SJSA1 (cell line): Measurements from ENCODE around the gene OR5K1. TPM values are rescaled to one million over a fixed set of nuclear protein-coding genes. Genes with fewer than 3 reads are reported as not detected.

Experiments used
- DNase-seq, 2 experiments: peaks; one replicate each; pipeline ENCODE4 v3.0.0-alpha.2; 2015 to 2020; ENCODE audit warnings: low spot score in 2 of 2, low read depth in 1 of 2
- H3K27ac ChIP-seq: fragments of 250-450 bp; sonication (Bioruptor Pico); 2 replicates; pipeline ENCODE4 v1.5.1; 2020; ENCODE audit warnings: mild to moderate bottlenecking, moderate library complexity
- H3K27me3 ChIP-seq: fragments of 250-450 bp; sonication (Bioruptor Pico); replicated peaks from 2 replicates; pipeline ENCODE4 v1.5.1; 2020; ENCODE audit warnings: mild to moderate bottlenecking, moderate library complexity
- H3K36me3 ChIP-seq: fragments of 250-450 bp; sonication (Bioruptor Pico); 2 replicates; pipeline ENCODE4 v1.5.1; 2020; ENCODE audit warnings: mild to moderate bottlenecking
- H3K4me1 ChIP-seq: fragments of 250-450 bp; sonication (Bioruptor Pico); replicated peaks from 2 replicates; pipeline ENCODE4 v1.6.1; 2021; ENCODE audit warnings: mild to moderate bottlenecking
- H3K4me3 ChIP-seq: fragments of 250-450 bp; sonication (Bioruptor Pico); 2 replicates; pipeline ENCODE4 v1.5.1; 2020; ENCODE audit warnings: mild to moderate bottlenecking
- H3K9me3 ChIP-seq: fragments of 250-450 bp; sonication (Bioruptor Pico); replicated peaks from 2 replicates; pipeline ENCODE4 v1.5.1; 2020; ENCODE audit warnings: mild to moderate bottlenecking
- total RNA-seq: library from RNA; depleted of rRNA; stranded (reverse); fragments of >200 nt; shearing (Covaris generic); gene quantifications from 2 replicates; pipeline ENCODE4 v1.2.3, GENCODE V29; 2014; rRNA removed

The OR5K1 gene
- not detected in 2 replicates for total RNA-seq

DNA sequence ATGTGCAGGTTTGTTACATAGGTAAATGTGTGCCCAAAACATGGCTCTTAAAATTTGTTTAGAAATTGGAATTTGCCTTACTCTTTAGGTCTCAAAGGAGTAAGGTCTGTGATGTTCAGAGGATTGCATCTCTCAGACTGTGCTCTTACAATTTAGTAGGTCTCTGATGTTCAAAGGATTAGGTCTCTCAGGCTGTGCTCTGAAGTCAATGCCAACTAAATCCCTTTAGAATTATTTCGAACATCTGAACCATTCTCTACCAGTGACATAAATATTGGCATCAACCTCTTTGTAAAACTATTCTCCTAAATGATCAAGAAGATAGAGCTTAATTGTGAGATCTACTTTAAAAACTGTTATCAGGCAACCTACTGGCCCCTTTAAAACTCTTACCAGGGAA is at the start of gene OR5K1:
Gene OR5K1 (plus strand): TSS at position 301 of the 400 bp plus-strand sequence. CDS start 6,376 bp downstream, outside the sequence.
- Histone ChIP-seq H3K4me1 (no peaks in the 10 kb centered on the region), H3K27me3 (no peaks in the 10 kb centered on the region), H3K36me3 (no peaks in the 10 kb centered on the region), H3K4me3 (no peak within 1 kb of the TSS), H3K9me3 (no peaks in the 10 kb centered on the region), H3K27ac (no peak within 1 kb of the TSS)
- no peak for DNase-seq

DNA sequence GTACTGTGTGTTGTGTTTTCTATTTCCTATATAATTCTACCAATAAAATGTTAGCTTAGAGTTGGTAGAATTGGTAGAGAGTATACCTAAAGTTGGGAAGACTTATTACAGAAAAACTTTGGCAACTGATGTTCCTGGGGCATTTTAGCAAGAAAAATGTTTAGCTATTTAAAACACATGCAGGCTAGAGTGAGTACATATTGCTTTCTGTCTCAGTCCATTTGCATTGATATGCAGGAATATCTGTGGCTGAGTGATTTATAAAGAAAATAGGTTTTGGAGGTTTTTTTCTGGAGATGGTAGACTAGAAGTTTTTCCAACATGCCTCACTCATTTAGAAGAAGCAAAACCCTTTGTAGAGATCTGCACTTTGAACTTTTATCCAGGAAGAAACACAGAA is 30.4 kb upstream of the OR5K1 start:
- Histone ChIP-seq H3K4me3 (no peak overlapping the region), H3K4me1 (no peaks in the 10 kb centered on the region), H3K36me3 (no peaks in the 10 kb centered on the region), H3K27me3 (no peaks in the 10 kb centered on the region), H3K27ac (no peak overlapping the region), H3K9me3 (0 out of 2 replicates have a peak, but pooled peaks cover 2% of the 10 kb centered on the region)
- no peak for DNase-seq

DNA sequence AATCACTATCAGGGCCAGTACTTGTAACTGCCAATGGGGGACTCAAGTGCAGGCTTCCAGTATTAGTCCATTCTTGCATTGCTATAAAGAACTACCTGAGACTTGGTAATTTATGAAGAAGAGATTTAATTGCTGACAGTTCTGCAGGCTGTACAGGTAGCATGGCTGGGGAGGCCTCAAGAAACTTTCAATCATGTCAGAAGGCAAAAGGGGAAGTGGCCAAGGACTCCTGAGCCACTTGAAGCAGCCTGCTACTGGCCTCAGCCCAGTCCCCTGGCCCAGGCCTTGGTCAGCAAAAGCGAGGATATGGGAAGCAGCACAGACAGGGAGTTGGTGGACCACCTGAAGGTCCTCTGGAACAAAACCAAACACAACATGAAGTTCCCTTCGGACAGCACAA is 29.2 kb upstream of the OR5K1 start:
- no peaks in the 10 kb centered on the region for H3K4me1 ChIP-seq
- H3K36me3 ChIP-seq = no peaks in the 10 kb centered on the region
- DNase-seq = no peak
- H3K27me3 ChIP-seq = no peaks in the 10 kb centered on the region
- H3K9me3 ChIP-seq = 0 out of 2 replicates have a peak, but pooled peaks cover 2% of the 10 kb centered on the region
- no peak overlapping the region for H3K27ac ChIP-seq
- no peak overlapping the region for H3K4me3 ChIP-seq

DNA sequence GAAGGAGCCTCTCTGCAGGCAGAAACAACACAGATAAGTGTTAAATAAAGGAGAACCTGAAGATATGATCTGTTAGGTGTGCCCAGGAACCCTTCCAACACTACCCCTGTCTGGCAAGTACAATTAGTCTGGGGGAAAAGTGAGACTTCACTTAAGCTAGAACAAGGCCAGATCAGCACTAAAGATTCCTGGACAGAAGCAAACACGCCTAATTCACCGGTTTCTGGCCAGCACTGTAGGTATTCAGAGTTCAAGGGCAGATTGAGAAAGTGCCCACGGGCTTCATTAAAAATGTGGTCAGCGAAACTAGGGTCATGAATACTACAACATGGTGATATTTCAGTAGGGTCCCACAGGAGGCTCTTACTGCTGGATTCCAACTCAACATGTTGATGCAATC is 28.6 kb upstream of the OR5K1 start:
- H3K36me3 ChIP-seq = no peaks in the 10 kb centered on the region
- H3K27ac ChIP-seq = no peak overlapping the region
- no peaks in the 10 kb centered on the region for H3K4me1 ChIP-seq
- no peak for DNase-seq
- 0 out of 2 replicates have a peak, but pooled peaks cover 2% of the 10 kb centered on the region for H3K9me3 ChIP-seq
- H3K27me3 ChIP-seq = no peaks in the 10 kb centered on the region
- no peak overlapping the region for H3K4me3 ChIP-seq

DNA sequence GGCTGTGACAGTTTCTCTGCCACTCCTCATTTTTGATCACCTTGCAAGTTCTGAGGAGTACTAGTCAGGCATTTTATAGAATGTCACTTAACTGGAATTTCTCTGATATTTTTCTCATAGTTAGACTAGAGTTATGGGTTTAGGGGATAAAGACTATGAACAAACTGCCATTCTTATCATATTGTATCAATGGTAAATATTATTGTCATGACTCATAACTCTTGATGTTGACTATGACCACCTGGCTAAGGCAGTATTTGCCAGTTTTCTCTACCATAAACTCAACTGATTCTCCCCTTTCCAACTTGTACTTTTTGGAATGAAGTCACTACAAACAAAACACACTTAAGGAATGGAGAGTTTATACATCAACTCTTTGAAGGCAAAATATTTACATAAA is 22.7 kb upstream of the OR5K1 start:
- no peak overlapping the region for H3K4me3 ChIP-seq
- no peaks in the 10 kb centered on the region for H3K27me3 ChIP-seq
- no peaks in the 10 kb centered on the region for H3K36me3 ChIP-seq
- no peaks in the 10 kb centered on the region for H3K4me1 ChIP-seq
- H3K27ac ChIP-seq = no peak overlapping the region
- no peaks in the 10 kb centered on the region for H3K9me3 ChIP-seq
- no peak for DNase-seq

DNA sequence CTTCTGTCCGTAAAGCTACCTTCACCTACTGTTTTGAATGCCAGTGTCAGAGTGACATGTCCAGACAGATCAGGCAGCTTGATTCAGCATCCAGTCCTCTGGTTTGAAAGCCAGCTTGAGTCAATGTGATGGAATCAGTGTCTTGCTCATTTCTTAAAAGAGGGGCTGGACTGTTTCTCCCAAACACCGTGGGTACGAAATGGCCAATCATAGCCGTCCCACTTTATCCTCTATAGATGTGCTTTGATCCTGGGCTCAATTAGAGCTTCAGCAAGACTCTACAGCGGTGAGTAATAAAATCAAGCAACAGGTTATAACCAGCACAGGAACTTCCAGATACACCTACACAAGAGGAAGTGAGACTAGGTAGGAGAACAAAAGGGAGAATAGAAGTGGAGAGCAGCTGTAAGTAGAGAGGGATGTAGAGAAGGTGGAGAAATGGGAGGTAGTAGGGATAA is 17.0 kb upstream of the OR5K1 start:
- no peak overlapping the region for H3K4me3 ChIP-seq
- no peaks in the 10 kb centered on the region for H3K4me1 ChIP-seq
- no peak overlapping the region for H3K27ac ChIP-seq
- no peaks in the 10 kb centered on the region for H3K9me3 ChIP-seq
- no peak for DNase-seq
- H3K27me3 ChIP-seq = no peaks in the 10 kb centered on the region
- H3K36me3 ChIP-seq = no peaks in the 10 kb centered on the region

DNA sequence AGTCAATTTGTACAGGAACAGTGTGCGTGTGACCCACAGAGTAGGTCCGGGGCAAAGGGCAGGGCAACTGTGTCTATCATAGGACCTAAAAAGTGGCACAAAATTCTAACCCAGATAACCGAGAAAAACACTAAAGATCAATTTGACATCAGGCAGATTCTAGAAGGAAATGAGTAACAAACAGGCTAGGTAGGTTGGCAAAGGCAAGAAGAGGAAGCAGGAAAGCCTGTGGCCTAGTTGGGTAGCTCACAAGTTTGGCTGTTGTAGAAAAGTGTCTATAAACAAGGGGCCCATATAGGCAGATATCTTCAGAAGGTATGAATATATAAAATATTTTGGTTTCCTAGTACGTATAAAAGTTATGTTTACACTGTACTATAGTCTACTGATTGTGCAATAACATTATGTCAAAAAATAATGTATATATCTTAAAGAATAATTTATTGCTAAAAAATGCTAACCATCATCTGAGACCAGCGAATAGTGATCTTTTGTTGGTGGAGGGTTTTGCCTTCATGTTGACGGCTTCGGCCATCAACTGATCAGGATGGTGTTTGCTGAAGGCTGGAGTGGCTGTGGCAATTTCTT is 13.3 kb upstream of the OR5K1 start:
- Histone ChIP-seq H3K27ac (no peak overlapping the region), H3K36me3 (no peaks in the 10 kb centered on the region), H3K27me3 (no peaks in the 10 kb centered on the region), H3K4me1 (no peaks in the 10 kb centered on the region), H3K9me3 (no peaks in the 10 kb centered on the region), H3K4me3 (no peak overlapping the region)
- DNase-seq = no peak

DNA sequence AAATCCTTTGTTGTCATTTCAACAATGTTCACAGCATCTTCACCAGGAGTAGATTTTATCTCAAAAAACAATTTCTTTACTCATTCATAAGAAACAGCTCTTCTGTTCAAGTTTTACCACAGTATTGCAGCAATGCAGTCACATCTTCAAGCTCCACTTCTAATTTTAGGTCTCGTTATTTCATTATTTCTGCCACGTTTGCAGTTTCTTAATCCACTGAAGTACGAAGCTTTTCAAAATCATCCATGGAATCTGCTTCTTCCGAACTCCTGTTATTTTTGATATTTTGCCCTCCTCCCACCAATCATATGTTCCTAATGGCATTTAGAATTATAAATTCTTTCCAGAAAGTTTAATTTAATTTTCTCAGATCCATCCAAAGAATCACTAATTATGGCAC is 12.6 kb upstream of the OR5K1 start:
- Histone ChIP-seq H3K27me3 (no peaks in the 10 kb centered on the region), H3K4me3 (no peak overlapping the region), H3K9me3 (no peaks in the 10 kb centered on the region), H3K27ac (no peak overlapping the region), H3K36me3 (no peaks in the 10 kb centered on the region), H3K4me1 (no peaks in the 10 kb centered on the region)
- DNase-seq = no peak

DNA sequence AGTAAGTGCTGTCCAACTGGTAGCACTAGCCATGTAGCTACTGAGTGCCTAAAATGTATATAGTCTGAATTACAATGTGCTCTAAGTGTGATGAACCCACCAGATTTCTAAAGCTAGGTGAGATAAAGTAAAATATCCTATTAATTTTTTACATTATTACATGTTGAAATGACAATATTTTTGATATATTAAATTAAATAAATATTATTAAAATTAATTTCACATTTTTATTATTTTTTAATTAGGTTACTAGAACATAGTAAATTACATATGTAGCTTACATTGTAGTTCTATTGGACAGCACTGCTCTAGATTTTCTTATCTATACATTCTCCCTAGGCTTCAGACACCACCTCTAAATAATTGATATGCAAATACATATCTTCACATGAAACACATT is 9.2 kb upstream of the OR5K1 start:
- Histone ChIP-seq H3K27me3 (no peaks in the 10 kb centered on the region), H3K4me1 (no peaks in the 10 kb centered on the region), H3K27ac (no peak overlapping the region), H3K4me3 (no peak overlapping the region), H3K9me3 (no peaks in the 10 kb centered on the region), H3K36me3 (no peaks in the 10 kb centered on the region)
- DNase-seq = no peak

DNA sequence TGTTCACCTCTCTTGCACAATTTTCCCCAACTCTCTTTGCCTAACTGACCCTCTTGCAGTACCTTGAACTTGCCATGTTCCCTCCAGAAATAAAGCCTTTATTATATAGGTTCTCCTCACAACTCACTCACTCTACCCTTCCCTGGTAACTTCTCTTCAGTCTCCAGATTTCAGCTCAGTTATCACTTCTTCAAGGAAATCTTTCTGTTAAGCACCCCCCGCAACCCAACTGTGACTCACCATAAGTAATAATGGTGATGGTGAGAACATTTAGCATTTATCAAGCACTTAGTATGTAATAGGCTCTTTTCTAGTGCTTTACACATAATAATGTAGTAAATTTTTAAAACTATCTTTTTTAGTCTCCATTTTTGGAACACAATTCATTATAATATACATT is 8.1 kb upstream of the OR5K1 start:
- H3K4me1 ChIP-seq = no peaks in the 10 kb centered on the region
- no peak overlapping the region for H3K4me3 ChIP-seq
- no peaks in the 10 kb centered on the region for H3K27me3 ChIP-seq
- no peak for DNase-seq
- no peak overlapping the region for H3K27ac ChIP-seq
- H3K9me3 ChIP-seq = no peaks in the 10 kb centered on the region
- H3K36me3 ChIP-seq = no peaks in the 10 kb centered on the region

DNA sequence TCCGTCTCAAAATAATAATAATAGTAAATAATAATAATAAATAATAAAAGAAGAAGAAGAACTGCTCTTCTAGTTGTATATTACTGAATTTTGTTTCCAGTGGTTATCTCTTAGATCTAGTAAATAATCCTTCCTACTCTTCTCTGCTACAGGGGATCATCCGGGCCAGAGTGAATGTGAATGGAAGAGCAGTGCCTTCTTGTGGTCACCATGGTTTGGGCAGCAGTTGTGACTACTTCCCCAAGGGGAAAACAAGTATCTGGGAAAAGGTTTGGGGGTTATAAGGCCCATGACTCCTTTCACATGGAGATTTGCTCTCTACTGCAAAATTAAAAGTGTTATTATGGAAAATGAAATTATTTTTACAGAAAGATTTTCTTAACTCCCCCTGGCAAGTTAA is 5.5 kb upstream of the OR5K1 start:
- Histone ChIP-seq H3K27me3 (no peaks in the 10 kb centered on the region), H3K36me3 (no peaks in the 10 kb centered on the region), H3K4me1 (no peaks in the 10 kb centered on the region), H3K27ac (no peak overlapping the region), H3K4me3 (no peak overlapping the region), H3K9me3 (no peaks in the 10 kb centered on the region)
- DNase-seq = no peak

DNA sequence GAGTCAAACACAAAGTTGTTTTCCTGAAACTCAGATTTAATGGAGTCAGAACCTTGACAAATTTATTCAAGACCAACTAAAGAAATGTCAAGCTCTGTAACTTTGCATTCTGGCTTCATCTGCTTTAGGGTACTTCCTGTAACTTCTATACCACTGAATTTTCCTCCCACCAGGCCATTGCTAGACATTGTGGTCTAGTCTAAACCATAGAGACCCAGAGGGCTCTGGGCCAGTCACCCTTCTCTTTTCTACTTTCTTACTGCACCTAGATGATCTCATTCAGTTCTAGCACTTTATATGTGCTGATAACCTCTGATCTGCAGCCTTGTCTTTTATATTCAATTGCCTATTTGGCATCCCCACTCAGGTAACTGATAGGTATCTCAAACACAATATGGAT is 2.8 kb upstream of the OR5K1 start:
- no peaks in the 10 kb centered on the region for H3K27me3 ChIP-seq
- H3K27ac ChIP-seq = no peak overlapping the region
- DNase-seq = no peak
- no peaks in the 10 kb centered on the region for H3K4me1 ChIP-seq
- no peak overlapping the region for H3K4me3 ChIP-seq
- H3K36me3 ChIP-seq = no peaks in the 10 kb centered on the region
- no peaks in the 10 kb centered on the region for H3K9me3 ChIP-seq

DNA sequence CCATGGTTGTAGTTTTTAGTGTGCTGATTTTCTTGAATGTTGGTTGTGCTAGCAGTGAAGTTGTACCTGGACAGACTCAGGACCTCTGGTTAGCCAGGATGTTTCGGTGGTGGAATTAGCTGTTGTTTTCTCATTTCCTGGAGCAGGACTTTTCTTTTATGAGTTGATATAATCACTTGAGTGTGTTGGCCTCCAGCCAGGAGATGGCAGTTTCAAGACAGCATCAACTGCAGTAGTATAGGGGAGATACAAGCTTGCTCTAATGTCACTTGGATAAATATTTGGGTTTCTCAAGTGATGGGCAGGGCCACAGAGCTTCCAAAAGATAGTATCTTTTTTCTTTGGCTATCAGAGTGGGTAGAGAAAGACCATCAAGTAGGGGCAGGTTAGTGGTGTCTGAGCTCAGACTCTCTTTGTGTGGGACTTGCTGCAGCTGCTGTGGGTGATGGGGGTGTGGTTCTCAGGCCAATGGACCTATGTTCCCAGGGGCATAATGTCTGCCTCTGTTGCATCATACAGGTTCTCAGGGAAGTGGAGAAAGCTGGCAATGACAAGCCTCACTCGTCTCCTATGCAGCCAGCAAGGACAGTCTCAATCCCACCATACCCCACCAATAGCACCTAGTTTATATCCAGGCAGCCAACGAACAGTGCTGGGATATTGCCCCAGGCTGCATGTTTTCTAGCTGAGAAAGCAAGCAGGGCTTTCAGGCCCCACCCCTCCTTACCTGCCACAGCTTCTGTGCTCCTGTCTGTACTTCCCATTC is 19.9 kb downstream of the OR5K1 start:
- no peaks in the 10 kb centered on the region for H3K36me3 ChIP-seq
- H3K27me3 ChIP-seq = no peaks in the 10 kb centered on the region
- H3K4me1 ChIP-seq = no peaks in the 10 kb centered on the region
- no peaks in the 10 kb centered on the region for H3K9me3 ChIP-seq
- no peak overlapping the region for H3K4me3 ChIP-seq
- H3K27ac ChIP-seq = no peak overlapping the region
- no peak for DNase-seq

DNA sequence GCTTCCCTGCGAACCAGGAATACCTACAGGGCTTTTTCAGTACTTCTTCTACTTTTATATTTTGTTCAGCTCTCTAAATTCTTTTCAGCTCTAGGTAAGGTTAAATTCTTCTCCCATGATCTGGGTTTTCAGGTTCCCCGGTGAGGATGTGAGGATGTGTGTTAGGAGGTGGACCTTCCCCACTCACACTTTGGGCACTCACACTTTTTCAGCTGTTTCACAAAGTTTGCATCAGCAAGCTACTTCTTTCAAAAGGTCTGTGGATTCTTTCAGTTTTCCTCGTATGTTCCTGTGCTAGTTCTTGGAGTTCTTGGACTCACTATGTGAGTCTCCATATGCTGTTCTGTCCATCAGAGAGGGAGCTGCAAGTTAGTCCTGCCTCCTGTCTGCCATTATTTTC is 20.6 kb downstream of the OR5K1 start:
- Histone ChIP-seq H3K4me3 (no peak overlapping the region), H3K4me1 (no peaks in the 10 kb centered on the region), H3K9me3 (no peaks in the 10 kb centered on the region), H3K36me3 (no peaks in the 10 kb centered on the region), H3K27ac (no peak overlapping the region), H3K27me3 (no peaks in the 10 kb centered on the region)
- DNase-seq = no peak
